HUES64 (cell line): Measurements from ENCODE around the gene TMEM132A.

Experiments
- H3K27ac ChIP-seq: 2 replicates; pipeline ENCODE4 v1.7.0; 2013; ENCODE audit warnings: low read depth, low read length, inconsistent platforms
- H3K27me3 ChIP-seq: 2 replicates; pipeline ENCODE4 v1.6.1; 2013; ENCODE audit warnings: mild to moderate bottlenecking, low read length; ENCODE audit not compliant: insufficient read depth
- H3K36me3 ChIP-seq: 2 replicates; pipeline ENCODE4 v1.6.1; 2013; ENCODE audit warnings: mild to moderate bottlenecking, low read length; ENCODE audit not compliant: insufficient read depth
- H3K4me1 ChIP-seq: 2 replicates; pipeline ENCODE4 v1.6.1; 2013; ENCODE audit warnings: mild to moderate bottlenecking, low read length, moderate library complexity; ENCODE audit not compliant: insufficient read depth
- H3K4me3 ChIP-seq: 2 replicates; pipeline ENCODE4 v1.5.1; 2013; ENCODE audit warnings: mild to moderate bottlenecking, low read length, moderate library complexity
- H3K9ac ChIP-seq: 2 replicates; pipeline ENCODE4 v1.6.1; 2013; ENCODE audit warnings: mild to moderate bottlenecking, low read depth, low read length
- H3K9me3 ChIP-seq: 2 replicates; pipeline ENCODE4 v1.6.1; 2013; ENCODE audit warnings: low read depth, low read length; ENCODE audit not compliant: insufficient read depth
- WGBS: fragments of 150-250, 120-280 bp; methylation state at CpG from one replicate; pipeline ENCODE4 v1.1.7; 2013; ENCODE audit warnings: missing lambda C conversion rate; 5-methylcytosine and 5-hydroxymethylcytosine counted together

TMEM132A gene

DNA sequence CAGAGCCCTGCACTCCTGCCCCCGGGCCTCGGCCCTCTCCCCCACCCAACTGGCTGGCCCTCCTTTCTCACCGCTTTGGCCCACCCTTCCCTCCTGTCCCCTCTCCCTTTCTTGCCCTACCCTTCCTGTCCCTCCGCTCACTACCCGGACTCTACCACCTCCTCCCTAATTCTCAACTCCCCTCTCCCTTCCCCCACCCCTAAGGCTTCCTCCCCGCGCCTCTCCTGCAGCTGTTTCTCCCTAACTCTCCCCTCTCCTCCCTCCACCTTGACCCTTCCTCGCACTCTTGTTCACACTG is 27.3 kb downstream of the TMEM132A start:
- peak overlapping the region; percentile 37 for H3K9ac ChIP-seq
- peaks cover 35% of the 10 kb centered on the region for H3K27me3 ChIP-seq
- peak overlapping the region; percentile 56 for H3K4me3 ChIP-seq
- H3K9me3 ChIP-seq: no peaks in the 10 kb centered on the region
- H3K4me1 ChIP-seq: peaks cover 12% of the 10 kb centered on the region; the same call in 1 of the 2 replicates
- no peaks in the 10 kb centered on the region for H3K36me3 ChIP-seq
- no peak overlapping the region for H3K27ac ChIP-seq
- 2% methylated on average over 8 of the region's 8 CpGs for WGBS

DNA sequence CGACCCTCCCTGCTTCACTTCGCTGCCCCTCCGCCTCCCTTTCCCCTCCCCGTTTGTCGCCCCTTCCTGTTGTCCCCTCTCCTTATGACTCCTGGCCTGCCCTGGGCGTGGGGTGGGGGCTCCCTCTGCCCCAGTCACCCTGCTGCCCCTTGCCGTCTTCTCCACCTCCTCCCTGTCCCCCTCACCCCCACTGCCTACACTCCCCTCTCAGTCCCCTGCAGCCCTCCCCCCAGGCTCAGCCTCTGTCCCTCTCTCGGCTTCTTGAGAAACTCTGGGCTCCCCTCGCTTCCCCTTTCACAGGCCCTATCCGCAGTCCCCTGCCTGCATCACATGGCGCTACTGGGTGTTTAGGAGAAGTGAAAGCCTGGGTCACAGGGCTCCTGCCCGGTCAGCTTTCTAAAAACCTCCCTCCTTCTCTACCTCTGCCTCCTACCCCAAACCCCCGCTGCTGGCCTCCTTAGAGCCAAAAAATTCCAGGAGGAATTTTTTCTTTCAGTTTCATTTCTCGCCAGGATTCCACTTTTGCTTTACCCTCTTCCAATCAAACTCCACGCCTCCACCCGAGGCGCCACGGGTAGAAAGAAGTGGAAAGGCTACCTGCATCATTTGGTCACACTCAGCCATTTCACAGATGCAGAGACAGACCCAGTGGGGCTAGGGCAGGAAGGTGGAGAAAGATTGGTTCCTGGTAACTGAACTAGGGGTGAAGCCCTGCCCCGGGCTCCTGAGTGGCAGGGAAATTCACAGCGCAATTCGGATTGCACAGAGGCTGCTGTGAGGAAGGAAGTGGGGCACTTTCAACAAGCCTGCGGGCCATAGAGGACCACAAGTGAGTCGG is 27.9 kb downstream of the TMEM132A start, which contains the start of gene SLC15A3:
SLC15A3 (minus strand) TSS at position 273 of the 838 bp plus-strand sequence. CDS start 625 bp downstream, outside the sequence.
- Histone ChIP-seq H3K27ac (no peak within 1 kb of the TSS), H3K36me3 (no peaks in the 10 kb centered on the region), H3K27me3 (peaks cover 35% of the 10 kb centered on the region), H3K9me3 (no peaks in the 10 kb centered on the region), H3K4me3 (peak within 1 kb of the TSS; percentile 56), H3K4me1 (peaks cover 12% of the 10 kb centered on the region; the same call in 1 of the 2 replicates), H3K9ac (peak within 1 kb of the TSS; percentile 71)
- WGBS: 19% methylated on average over 23 of the region's 23 CpGs

DNA sequence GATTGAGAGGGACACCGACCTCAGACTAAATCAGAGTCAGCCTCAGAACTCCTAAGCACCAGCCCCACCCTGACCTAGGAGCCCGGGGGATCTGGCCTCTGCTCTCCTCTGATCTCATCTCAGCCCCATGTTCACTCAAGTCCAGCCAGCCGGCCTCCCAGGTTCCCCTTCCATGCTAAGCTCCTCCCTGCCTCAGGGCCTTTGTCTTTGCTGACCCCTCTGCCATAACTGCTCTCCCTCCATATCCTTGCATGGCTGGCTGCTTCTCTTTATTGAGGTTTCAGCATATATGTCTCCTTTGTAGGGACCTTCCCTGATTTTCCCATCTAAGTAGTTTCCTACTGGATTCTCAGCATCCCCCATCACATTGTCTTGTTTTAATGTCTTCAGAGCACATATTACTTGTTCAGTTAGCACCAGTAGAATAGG is 28.5 kb downstream of the TMEM132A start:
- no peaks in the 10 kb centered on the region for H3K36me3 ChIP-seq
- H3K9ac ChIP-seq: peak overlapping the region; percentile 11; the same call in 1 of the 2 replicates

DNA sequence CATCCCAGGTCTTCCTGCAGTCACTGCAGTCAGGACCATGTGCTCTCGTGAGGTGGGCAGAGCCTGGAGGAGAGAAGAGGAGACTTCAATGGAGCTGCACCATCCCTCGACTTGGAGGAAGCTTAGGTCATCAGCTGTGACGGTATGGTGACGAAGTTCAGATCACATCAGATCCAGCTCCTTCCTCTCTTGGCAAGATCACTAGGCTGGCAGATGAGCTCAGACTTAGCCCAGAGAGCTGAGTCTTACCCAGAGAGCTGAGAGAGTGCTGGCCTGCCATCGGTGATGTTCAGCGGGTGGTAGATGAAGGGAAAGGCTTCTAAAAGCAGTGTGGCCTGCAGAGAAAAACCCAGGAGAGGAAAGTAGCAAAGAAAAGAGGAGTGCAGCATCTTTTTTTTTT is 29.5 kb downstream of the TMEM132A start:
- Histone ChIP-seq H3K4me1 (peaks cover 4% of the 10 kb centered on the region; the same call in 1 of the 2 replicates), H3K36me3 (no peaks in the 10 kb centered on the region), H3K9me3 (no peaks in the 10 kb centered on the region), H3K9ac (no peak overlapping the region), H3K4me3 (no peak overlapping the region), H3K27me3 (peaks cover 35% of the 10 kb centered on the region), H3K27ac (no peak overlapping the region)
- 88% methylated on average over 6 of the region's 6 CpGs for WGBS

More for the DNA sequence above, 28.5 kb downstream of the TMEM132A start:
- Histone ChIP-seq H3K9me3 (no peaks in the 10 kb centered on the region), H3K4me3 (peak overlapping the region; percentile 56; the same call in 1 of the 2 replicates), H3K27ac (no peak overlapping the region), H3K27me3 (peaks cover 35% of the 10 kb centered on the region), H3K4me1 (peaks cover 8% of the 10 kb centered on the region; the same call in 1 of the 2 replicates)
- WGBS: 54% methylated on average over 3 of the region's 3 CpGs

DNA sequence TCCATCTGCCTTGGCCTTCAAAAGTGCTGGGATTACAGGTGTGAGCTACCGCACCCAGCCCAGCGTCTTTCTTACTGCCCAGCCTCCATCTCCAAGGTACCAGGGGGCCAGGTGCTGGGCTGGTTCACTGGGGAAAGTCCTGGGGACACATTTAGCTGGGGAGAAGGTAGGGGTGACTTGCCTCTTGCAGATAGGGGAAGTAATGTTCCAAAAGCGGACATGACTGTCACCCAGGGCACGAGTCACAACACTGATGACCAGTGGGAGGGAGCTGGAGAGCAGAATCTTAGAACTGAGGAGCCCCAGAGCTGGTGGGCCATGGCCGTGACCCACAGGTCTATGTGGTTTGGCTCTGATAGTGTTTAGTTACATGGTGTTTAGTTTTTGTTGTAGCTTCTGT is 30.2 kb downstream of the TMEM132A start:
- H3K36me3 ChIP-seq: no peaks in the 10 kb centered on the region
- H3K27ac ChIP-seq: no peak overlapping the region
- WGBS: 89% methylated on average over 5 of the region's 5 CpGs
- no peaks in the 10 kb centered on the region for H3K9me3 ChIP-seq
- peaks cover 35% of the 10 kb centered on the region for H3K27me3 ChIP-seq
- peaks cover 4% of the 10 kb centered on the region; the same call in 1 of the 2 replicates for H3K4me1 ChIP-seq
- no peak overlapping the region for H3K4me3 ChIP-seq
- H3K9ac ChIP-seq: no peak overlapping the region

DNA sequence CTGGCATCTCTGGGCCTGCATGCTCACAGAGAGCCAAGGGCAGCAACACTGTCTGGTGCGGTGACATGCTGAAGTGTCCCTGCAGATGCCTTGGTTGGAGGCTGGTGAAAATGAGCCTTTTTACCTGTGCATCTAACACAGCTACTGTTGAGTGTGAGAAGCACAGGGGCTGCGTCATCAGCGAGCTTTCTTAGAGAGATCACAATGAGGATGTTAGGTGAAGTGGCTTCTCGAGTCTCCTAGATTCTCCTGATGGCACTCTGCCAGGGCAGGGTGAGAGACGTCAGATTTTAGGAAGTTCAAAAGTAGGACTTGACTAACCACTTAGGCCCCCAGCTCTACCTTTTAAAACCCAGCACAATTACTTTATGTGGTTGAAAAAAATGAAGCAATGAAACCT is 31.3 kb downstream of the TMEM132A start:
- WGBS: 69% methylated on average over 4 of the region's 5 CpGs
- H3K27me3 ChIP-seq: peaks cover 23% of the 10 kb centered on the region

DNA sequence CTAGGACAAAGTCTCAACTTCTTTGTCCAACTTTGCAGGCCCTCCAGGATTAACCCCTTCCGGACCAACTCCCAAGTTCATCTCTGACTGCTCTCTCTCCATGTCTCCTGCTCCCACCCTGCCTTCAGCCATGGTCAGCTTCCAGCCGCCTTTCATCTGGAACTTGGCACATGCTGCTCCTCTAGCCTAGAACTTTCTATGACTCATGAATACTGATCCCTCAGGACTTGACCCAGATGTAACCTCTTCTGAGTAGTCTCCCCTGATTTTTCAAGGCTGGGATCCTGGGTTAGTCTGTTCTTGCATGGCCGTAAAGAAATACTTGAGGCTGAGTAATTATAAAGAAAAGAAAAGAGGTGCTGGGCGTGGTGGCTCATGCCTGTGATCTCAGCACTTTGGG is 32.9 kb downstream of the TMEM132A start:
- H3K27me3 ChIP-seq: peaks cover 11% of the 10 kb centered on the region; the same call in 1 of the 2 replicates
- no peaks in the 10 kb centered on the region for H3K36me3 ChIP-seq
- H3K4me1 ChIP-seq: peaks cover 4% of the 10 kb centered on the region; the same call in 1 of the 2 replicates
- no peaks in the 10 kb centered on the region for H3K9me3 ChIP-seq
- H3K27ac ChIP-seq: no peak overlapping the region
- H3K4me3 ChIP-seq: no peak overlapping the region
- H3K9ac ChIP-seq: no peak overlapping the region
- WGBS: 84% methylated on average over 4 of the region's 4 CpGs

More for the DNA sequence above, 31.3 kb downstream of the TMEM132A start:
- Histone ChIP-seq H3K27ac (no peak overlapping the region), H3K4me1 (peaks cover 4% of the 10 kb centered on the region; the same call in 1 of the 2 replicates), H3K36me3 (no peaks in the 10 kb centered on the region), H3K9ac (no peak overlapping the region), H3K4me3 (no peak overlapping the region), H3K9me3 (no peaks in the 10 kb centered on the region)

DNA sequence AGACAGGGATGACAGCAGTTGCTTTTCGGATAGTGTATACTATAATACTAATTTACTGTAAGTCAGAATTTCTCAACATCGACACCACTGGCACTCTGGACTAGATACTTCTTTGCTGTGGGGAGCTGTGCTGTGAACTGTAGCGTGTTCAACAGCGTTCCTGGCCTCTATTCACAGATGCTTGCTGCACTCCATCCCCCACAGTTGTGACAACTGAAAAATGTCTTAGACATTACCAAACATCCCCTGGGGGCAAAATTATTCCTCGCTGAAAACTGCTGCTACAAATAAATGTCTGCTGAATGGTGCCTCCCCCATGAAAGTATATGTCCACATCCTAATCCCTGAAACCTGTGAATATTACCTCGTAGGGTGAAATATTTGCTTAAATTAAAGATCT is 35.2 kb downstream of the TMEM132A start:
- Histone ChIP-seq H3K27ac (no peak overlapping the region), H3K4me3 (no peak overlapping the region), H3K27me3 (0 out of 2 replicates have a peak, but pooled peaks cover 4% of the 10 kb centered on the region), H3K9me3 (no peaks in the 10 kb centered on the region), H3K9ac (no peak overlapping the region), H3K4me1 (no peaks in the 10 kb centered on the region), H3K36me3 (no peaks in the 10 kb centered on the region)
- 91% methylated on average over 5 of the region's 6 CpGs for WGBS

DNA sequence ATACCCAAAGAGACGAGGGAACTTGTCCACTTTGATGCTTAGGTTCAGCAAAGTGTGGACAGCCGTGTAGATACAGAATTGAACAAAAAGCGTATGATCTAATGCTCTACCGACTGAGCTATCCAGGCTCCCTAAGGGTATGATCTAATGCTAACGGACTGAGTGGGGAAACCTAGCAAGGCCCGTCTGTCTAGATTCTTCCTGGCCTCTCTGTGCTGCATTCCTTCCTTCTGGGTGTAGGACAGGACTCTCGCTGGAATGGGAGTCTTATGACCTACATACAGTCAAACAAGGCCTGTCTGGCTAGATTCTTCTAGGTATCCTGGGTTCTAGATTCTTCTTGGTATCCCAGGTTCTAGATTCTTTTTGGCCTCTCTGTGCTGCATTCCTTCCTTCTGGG is 36.1 kb downstream of the TMEM132A start:
- H3K27me3 ChIP-seq: 0 out of 2 replicates have a peak, but pooled peaks cover 4% of the 10 kb centered on the region
- H3K4me1 ChIP-seq: no peaks in the 10 kb centered on the region
- H3K9me3 ChIP-seq: no peaks in the 10 kb centered on the region
- 91% methylated on average over 7 of the region's 7 CpGs for WGBS
- H3K27ac ChIP-seq: no peak overlapping the region
- no peak overlapping the region for H3K4me3 ChIP-seq
- no peaks in the 10 kb centered on the region for H3K36me3 ChIP-seq
- no peak overlapping the region for H3K9ac ChIP-seq

DNA sequence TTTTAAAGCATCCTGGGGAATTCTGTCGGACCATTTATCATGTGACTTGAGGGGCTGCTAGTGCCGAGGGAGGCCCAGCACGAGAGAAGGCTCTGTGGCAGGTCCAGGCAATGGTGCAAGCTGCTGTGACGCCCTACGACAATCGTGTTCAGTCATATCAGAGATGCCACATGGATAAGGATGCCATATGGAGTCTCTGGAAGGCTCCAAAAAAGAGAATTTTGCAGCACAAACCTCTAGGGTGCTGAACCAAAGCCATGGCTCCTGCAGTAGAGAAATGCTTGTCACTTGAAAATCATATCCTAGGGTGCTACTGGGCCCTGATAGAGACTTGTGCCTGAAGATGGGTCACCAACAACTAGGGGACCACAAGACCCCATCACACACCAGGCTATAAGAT is 40.5 kb downstream of the TMEM132A start:
- Histone ChIP-seq H3K4me1 (no peaks in the 10 kb centered on the region), H3K4me3 (no peak overlapping the region), H3K27ac (no peak overlapping the region), H3K36me3 (no peaks in the 10 kb centered on the region), H3K9ac (no peak overlapping the region), H3K9me3 (no peaks in the 10 kb centered on the region), H3K27me3 (0 out of 2 replicates have a peak, but pooled peaks cover 4% of the 10 kb centered on the region)
- WGBS: 91% methylated on average over 6 of the region's 6 CpGs

DNA sequence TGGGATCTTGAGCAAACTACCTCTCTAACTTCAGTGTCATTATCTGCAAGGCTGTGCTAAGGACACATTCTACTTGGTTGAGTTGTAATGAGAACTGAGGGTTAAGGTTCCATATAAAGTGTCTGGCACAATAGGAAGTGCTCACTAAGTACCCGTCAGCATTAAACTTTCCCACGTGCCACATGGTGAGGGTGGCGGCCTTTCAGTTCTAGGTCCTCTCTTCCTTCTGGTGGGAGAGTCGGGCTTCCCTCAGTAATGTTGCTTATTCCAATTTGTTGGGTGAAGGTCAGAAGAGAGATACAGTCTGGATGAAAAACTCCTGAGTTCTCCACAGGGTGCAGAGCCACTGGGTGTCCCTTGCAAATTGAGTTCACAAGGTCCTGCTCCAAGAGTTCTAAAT is 42.6 kb downstream of the TMEM132A start:
- no peaks in the 10 kb centered on the region for H3K4me1 ChIP-seq
- no peak overlapping the region for H3K4me3 ChIP-seq
- H3K36me3 ChIP-seq: no peaks in the 10 kb centered on the region
- no peak overlapping the region for H3K9ac ChIP-seq
- H3K9me3 ChIP-seq: no peaks in the 10 kb centered on the region
- H3K27me3 ChIP-seq: 0 out of 2 replicates have a peak, but pooled peaks cover 4% of the 10 kb centered on the region
- WGBS: 95% methylated on average over 4 of the region's 4 CpGs
- H3K27ac ChIP-seq: no peak overlapping the region
